HG03135 (cell line): ENCODE results near the gene FOXQ1.

ENCODE experiments used
- ATAC-seq: cut with Tn5 transposase; IDR thresholded peaks from one replicate; pipeline ENCODE4 v1.9.1; 2021; ENCODE audit warnings: mild to moderate bottlenecking, moderate library complexity; ENCODE audit not compliant: unreplicated experiment

FOXQ1 gene, protein sequence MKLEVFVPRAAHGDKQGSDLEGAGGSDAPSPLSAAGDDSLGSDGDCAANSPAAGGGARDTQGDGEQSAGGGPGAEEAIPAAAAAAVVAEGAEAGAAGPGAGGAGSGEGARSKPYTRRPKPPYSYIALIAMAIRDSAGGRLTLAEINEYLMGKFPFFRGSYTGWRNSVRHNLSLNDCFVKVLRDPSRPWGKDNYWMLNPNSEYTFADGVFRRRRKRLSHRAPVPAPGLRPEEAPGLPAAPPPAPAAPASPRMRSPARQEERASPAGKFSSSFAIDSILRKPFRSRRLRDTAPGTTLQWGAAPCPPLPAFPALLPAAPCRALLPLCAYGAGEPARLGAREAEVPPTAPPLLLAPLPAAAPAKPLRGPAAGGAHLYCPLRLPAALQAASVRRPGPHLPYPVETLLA

DNA sequence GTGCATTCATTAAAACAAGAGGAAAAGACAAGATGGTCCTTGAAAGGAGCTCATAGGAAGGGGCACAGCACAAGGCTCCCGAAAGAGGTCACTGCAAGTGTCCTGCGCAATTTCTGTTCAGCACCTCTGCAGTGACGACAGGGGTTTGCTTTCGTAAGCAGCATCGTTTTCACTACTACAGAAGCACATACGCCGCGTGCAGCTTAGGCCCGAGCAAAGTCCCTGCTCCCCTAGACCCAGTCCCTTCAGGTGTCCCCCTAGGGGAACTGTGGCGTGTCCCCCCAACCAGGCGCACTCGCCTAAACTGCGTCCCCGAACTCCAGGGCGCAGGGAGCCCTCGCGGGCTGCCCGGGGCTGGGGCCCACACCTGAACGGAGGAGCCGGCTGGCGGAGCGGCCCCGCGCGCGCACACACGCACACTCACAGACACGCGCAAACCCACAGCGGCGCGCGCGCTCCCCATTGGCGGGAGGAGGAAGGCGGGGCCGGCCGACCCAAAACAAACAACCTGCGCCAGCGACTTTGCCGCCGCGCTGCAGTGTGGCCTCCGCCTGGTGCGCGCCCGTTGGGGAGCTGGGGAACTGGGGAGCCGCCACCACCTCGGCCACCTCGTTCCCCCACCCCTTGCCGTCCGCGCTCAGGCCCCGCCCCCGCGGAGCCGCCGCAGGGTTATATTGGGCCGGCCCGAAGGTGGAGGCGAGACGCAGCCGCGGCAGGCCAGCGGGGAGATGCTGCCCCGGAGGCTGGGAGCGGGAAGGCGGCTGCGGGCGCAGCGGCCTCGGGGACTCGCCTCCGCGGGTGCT is at the start of gene FOXQ1:
FOXQ1 (plus strand) TSS at position 699 of the 803 bp plus-strand sequence. CDS start 607 bp downstream, outside the sequence.
- ATAC-seq: no peak

DNA sequence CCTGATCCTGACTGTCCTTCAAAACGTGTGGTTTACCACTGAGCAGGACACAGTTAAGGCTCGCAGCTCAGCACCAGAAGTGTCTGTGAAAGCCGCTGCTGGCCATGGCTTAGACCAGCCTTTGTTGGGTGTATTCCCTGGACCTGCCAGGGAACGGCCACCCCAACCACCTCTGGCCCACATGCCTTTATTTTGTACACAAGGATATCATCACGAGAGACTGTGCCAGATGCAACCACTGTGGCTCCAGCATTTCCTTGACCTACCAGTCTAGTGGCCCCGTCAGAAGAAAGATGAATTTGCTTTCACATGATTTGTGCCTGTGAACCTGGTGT is 49.2 kb upstream of the FOXQ1 start:
- no peak for ATAC-seq

DNA sequence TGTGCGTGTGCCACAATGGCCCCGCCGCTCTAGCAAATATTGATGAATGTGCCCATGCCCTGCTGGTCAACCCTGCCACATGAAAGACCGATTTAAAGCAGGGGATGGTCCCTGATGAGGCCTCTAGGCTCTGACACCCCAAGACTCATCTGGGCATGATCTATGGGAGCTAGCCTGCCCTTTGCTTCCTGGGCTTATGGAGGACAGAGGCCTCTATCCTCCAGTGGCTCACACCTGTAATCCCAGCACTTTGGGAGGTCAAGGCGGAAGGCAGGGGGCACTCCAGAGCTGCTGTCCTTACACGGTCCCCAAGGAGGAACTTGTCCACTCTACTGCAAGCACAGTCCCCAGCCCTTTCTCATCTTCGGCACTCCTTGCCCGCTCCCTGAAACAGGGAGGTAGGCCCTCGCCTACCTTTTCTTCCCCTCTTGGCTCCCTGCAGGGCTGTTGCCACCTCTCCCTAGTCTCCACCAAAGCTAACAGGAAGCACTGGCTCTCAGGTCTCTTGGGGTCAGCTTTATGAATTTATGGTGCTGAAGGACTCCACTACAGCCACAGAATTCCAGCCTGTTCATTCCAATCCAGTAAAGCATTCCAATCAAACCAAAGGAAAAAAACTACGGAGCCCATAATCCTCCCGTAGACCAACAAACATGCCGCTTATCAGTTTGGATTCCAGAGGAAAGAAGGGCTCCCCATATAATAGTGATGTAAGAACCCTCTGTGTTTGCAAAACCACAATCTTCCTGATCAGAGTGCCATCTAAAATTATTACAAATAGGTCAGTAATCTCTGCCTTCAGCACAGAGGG is 48.7 kb upstream of the FOXQ1 start:
- ATAC-seq: no peak

DNA sequence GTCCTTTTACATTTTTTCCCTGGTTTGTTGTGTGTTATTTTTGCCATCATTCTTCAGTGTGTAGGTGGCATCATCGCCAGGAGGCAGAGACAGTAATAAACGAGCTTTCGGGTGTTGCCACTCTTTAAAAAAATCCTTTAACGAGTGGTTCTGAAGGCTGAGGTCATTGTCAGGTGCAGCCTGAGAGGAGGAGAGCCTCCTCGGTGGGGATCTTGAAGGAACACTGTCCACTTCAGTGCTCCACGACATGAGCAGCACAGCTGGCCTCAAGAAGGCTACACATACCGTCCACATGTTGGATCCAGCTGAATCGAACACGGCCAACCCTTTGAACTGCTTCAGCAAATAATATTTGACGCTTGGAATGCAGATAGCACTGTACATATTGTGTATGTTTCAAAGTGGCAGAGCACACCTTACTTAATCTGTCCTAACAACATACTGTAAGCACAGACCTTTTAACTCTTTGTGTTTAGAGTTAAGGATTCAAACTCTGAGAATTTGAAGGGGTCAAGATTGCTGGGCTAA is 48.0 kb upstream of the FOXQ1 start:
- no peak for ATAC-seq

DNA sequence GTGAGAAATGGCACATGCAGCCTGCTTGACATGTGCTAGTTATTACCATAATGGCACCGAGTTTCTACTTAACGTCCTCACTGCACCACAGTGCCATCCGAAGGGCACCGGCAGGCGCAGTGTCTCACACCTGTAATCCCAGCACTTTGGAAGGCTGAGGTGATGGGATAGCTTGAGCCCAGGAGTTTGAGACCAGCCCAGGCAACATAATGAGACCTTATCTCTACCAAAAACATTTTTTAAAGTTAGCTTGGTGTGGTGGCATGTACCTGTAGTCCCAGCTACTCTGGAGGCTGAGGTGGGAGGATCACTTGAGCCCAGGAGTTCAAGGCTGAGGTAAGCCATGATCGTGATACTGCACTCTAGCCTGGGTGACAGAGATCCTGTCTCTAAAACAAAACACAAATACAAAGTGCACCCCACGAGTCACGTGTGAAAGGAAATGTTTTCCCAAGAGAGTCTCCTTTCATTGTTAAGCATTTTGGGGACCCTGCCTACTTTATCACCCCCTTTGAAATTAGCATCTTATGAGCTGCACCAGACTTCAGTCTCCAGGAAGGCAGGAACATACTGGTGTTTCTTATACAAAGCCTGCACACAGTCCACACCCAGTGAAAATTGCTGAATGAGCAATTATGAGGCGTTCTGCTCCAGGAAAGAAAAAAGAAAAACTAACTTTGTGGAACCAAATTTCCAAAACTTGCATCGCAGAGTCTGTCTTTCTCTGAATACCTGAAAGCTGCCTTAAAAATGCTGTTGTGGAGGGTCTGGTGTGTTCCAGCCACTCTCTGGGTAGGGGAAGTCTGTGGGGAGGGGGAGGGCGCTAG is 47.1 kb upstream of the FOXQ1 start:
- no peak for ATAC-seq

DNA sequence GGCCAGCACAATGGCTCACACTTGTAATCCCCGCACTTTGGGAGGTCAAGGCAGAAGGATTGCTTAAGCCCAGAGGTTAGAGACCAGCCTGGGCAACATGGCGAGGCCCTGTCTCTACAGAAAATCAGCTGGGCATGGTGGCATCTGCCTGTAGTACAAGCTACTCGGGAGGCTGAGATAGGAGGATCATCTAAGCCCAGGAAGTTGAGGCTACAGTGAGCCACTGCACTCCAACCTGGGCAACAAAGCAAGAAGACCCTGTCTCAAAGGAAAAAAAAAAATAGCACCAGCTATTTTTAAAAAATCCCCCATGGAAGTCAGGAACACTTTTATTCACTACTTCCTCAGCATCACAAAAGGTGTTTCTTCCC is 45.2 kb upstream of the FOXQ1 start:
- ATAC-seq: no peak

DNA sequence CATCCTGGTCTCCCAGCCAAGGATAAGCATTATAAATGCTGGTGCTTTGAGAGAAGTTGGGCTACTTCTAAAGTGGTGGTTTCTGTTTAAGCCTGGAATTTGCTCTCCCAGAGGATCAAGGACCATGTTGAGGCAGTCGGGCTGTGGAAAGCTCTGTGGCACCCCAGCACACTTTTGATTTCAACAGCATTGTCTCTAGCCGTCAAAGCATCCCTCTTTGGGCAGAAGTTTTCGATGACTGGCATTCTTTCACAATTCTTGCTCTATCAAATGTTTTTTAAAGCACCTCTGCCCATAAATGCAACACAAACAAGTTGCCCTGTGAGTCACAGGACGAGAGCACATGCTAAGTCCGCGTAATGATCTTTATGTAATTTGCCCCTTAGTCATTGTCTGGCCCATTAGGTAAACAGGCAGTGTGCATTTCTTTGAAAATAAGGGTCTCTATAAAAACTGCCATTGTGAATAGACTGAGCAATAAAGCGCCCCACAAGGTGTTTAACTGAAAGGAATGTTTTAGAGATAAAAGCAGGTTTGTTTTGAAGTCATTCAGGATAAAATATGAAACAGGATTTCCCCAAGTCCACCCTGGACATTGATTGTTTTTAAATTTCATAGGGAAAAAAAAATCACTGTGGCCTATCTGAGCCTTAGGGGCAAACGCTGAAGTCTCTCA is 44.7 kb upstream of the FOXQ1 start:
- ATAC-seq: no peak

DNA sequence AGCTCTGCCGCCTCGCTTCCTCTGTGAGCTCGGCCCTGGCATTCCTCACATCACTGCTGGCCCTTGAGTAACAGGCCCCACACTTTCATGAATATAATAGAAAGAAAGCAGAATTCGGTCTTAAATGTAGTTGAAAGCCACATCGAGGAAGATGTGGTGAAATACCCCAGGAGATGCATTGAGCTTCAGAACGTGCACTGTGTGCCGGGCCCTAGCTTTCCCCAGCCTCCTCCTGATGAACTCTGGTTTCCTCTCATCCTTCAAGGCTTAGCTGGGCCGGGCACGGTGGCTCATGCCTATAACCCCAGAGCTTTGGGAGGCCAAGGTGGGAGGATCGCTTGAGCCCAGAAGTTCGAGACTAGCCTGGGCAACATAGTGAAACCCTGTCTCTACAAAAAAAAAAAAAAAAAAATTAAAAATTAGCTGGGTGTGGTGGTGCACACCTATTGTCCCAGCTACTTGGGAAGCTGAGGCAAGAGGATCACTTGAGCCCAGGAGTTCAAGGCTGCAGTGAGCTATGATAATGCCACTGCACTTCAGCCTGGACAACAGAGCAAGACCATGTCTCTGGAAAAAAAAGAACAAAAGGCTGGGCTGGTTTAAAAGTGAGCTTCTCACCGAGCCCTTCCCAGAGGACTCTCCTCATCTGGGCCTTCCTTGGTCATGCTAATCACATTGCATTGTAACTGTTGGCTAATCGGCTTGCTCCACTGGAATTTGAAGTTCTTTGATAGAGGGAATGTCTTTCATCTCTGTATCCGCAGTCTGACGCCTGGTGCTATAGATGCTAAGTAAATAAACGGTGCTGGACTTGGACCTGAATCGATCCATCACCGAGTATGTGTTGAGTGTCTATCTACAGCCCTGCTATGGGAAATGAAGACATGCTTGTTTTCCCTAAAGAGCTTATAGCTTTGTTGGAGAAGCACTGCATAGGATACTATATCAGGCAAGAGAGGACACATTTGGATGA is 43.8 kb upstream of the FOXQ1 start:
- no peak for ATAC-seq

DNA sequence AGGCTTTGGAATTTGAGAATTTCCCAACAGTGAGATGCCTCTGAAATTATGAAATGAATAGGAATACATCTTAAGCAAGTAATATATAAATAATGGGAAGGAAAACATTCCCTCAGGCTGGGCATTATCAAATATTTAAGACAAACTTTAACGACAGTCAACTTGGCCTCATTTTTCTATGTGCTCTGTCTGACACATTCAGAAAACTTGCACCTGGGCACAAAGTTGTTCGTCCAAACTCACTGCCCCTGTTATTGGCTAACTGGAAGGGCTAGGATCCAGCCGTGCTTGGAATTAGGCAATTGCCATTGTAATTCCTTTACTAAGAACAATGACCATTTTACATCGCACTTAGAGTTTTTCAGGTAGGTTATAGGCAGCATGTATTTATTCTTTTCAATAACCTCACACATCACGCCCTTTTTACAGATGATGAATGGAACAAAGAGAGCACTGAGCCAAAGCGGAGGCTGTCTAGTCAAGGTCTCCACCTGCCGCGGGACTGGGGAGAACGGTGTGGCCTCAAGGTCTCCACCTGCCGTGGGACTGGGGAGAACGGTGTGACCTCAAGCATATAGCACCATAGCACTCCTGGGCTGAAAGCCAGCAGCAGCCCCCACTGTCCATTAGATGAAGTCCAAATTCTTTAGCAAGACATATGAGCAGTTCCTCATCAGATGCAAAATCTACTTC is 40.7 kb upstream of the FOXQ1 start:
- ATAC-seq: no peak

DNA sequence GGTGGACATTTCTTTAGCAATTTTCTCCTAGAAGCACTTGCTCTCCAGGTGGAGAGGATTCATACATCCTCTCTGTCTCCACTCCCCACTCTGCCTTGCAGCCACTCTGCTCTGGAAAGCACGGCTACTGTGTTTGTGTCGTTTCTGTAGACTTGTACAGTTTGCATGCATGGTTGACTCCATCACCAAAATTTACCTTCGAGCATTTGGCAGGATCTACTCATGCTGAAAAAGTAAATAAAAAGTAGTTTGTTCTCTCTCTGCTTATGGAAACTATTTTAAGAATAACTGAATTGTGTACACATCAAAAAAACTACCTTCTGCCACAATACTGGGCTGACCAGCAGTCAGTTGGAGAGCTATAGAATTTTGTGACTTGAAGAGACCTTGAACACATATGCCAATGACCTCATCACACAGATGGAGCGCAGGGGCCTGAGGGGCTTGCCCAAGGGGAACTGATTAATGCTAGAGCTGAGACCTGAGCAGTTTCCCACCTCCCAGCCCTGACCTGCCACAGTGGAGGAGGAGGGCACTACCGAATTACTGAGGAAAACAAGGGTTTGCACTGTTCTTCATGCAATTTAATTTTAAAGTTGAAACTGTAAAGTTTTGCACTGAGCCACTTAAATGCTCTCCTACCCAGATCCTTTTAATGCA is 33.7 kb upstream of the FOXQ1 start:
- no peak for ATAC-seq

DNA sequence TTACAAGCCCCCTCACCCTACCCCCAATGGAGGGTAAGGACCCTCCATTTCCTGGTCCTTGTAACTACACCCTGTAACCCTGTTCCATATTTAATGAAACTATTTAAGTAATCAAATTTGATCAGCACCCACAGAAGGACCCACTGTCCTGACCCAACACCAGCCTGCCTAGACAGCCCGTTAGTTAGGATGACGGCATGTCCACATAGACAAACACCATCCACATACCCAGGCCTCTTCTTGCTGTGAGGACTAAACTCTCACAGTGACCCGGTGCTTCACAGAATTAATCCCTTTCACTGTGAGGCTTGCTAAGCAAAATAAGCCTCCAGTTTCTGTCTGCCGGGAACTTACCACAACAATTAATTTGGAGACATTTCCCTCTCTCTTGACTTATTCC is 32.8 kb upstream of the FOXQ1 start:
- no peak for ATAC-seq

DNA sequence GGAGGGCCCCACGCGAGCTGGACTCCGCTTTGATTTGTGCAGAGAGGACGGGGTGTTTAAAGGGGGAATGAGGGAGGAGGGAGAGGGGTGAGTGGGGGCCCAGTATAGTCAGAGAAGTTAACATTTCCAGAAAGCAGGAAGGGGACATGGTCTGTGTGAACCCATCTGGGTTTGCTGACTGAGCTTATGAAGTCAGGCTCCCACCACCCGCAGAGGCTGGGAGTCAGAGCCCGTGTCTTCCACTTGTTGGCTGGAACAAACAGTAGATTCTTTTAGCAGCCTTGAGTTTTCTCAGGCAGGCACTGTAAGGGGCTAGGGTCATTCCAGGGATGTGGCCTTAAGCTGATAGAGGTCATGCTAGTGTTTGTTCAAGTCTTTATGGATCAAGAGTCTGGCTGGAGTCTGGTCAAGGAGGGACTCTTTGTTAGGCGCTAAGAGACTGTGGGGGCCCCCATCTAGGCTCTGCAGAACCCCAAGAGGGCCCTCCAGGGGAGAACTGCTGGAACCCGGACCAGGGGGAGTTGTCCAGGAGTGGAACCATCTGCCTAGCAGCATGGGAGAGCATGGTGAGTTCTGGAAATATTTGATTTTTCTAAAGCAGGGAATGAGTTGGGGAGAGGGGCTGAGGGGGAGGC is 31.1 kb upstream of the FOXQ1 start:
- no peak for ATAC-seq

DNA sequence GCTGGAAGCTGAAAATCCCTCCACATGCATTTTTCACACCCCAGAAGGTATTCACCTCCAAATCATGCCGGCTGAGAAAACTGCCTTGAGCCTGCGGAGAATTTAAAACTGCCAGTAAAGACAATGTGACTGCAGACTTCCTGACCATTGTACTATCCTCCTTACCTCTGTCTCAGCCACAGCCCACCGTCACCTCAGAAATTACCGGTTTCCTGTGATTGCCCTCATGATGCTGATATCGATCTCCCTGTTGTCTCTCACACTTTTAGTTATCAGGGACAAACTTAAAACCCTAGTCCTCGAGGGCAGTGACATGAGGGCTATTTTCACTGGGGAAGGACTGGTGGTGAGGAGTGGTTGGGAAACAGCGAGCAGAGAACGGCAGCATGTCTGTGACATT is 30.2 kb upstream of the FOXQ1 start:
- no peak for ATAC-seq

DNA sequence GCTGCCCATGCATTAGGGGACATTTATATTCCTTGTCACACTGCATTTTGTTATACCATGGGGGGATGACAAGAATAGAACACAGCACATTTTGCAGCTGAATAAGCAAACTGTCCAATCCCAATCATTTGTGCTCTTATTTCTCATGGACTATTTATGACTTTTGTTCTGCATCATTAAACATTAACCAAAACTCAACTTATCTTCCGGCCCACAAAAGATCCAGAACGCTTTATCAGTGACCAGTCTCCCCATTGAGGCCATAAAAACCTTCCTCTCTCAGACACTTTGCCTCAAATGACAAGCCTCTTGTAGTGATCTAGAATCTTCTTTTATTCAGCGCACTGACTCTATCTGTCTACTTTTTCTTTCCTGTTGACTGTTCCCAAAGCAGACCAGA is 28.4 kb upstream of the FOXQ1 start:
- ATAC-seq: no peak

DNA sequence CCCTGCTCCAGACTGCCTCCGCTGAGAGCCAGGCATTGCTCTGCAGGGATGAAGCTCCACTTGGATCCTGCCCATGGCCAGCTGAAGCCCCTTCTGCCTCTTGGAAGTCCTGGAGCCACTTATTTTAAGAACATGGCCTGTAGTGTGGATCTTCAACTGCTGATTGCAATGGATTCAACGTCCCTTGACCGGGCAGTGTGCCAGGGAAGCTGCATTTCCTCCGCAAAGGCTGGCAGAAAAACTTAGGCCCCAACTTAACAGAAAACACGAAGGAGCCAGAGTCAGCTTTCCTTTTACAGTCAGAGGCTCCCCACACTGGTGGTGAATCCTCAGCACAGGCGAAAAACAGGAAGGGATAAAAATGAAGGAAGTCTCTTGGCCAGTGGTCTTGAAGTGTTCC is 26.3 kb upstream of the FOXQ1 start:
- ATAC-seq: no peak

DNA sequence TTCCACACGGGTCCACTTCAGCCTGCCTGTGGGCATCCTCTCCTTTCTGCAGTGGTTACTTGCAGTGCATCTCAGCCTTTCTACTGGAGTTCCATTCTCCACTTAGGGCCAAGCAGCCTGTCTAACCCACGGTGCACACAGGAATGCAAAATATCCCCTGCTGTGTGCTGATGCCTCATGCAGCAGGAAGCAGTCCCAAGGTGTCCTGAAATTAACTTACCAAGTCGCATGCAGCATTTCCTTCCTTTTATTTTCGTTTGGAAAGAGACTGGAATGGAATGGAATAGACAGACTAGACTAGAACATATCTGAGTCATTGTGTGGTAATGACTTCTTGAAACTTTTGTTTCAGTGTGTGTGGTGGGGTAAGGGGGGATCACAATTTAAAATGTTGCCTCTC is 25.9 kb upstream of the FOXQ1 start:
- no peak for ATAC-seq

DNA sequence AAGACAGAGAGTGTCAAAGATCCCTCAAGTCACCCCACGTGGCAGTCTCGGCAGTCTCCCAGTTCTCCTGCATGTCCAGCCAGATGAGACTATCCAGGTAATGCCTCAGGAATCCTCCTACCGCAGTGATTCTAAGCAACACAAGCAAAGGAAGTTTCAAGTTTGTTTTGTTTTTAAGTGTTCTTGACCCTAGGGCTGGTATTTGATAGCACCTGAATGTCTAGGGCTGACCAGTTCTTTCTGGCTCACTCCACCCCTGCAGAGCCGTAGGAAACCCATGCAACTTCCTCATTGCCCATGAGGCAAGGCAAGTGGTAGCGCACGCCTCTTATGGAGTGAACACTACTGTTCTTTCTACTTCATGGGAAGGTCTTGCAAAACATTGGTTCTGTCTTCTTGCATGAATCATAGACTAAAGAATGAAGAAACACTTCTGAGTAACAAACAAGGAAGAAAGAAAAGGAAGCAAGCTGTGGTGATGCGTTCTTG is 24.8 kb upstream of the FOXQ1 start:
- ATAC-seq: no peak
